ENCODE results near the gene CNOT6. TPM values are rescaled to one million over a fixed set of nuclear protein-coding genes. Genes with fewer than 3 reads are reported as not detected.
A peak's percentile ranks its signal among the peaks of the same experiment; 100 is the strongest.
"Not testable (repeated sequence)": the region's sequence is repeated elsewhere in the genome, so short reads cannot be mapped to it uniquely, and the experiment has no call there.

The CNOT6 gene
- total RNA-seq, 2 donors from 2014 or later = 28.7 to 37.0 TPM

DNA sequence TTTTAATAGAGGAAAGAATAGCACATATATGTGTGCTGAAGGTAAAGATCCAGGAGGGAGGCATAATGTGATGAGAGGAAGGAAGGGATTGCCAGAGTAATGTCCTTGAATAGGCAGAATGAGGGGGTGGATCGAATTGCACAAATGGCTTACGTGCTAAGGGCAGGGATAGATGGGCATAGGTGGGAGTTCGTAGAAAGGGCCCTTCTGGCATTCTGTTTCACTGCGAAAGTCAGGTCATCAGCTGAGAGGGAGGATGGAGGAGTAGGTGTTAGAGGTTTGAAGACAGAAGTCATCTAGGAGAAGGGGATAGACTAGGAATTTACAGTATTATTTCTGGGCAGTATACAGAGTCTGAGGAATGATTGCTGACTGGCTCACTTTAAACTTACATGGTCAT is 32.1 kb downstream of the CNOT6 start:
- no peak for ATAC-seq
- H3K9me3 Mint-ChIP-seq = no peaks in the 10 kb centered on the region
- H3K27ac Mint-ChIP-seq = no peak overlapping the region
- DNase-seq (ENCODE audit: low spot score in 2 of 2) = no peak
- peaks cover 6 to 11% of the 10 kb centered on the region in 2 donors for H3K36me3 Mint-ChIP-seq

- no peak overlapping the region for H3K27ac Mint-ChIP-seq
- no peak for DNase-seq (ENCODE audit: low spot score in 2 of 2)
- ATAC-seq = no peak
- peaks cover 6 to 18% of the 10 kb centered on the region in 2 donors for H3K36me3 Mint-ChIP-seq
- no peaks in the 10 kb centered on the region for H3K9me3 Mint-ChIP-seq
Measured at GRCh38 chr5:180527659-180528058, 33.5 kb downstream of the CNOT6 start.

GRCh38 chr5:180531036-180531585 is 36.9 kb downstream of the CNOT6 start:
- H3K27ac Mint-ChIP-seq; DNase-seq (ENCODE audit: low spot score in 2 of 2); ATAC-seq; H3K9me3 Mint-ChIP-seq: not testable (repeated sequence)
- peaks cover 6 to 29% of the 10 kb centered on the region in 2 donors for H3K36me3 Mint-ChIP-seq

- Mint-ChIP-seq H3K9me3 (no peaks in the 10 kb centered on the region), H3K36me3 (peaks cover 6 to 29% of the 10 kb centered on the region in 2 donors), H3K27ac (peak overlapping the region; percentile 14 to 38)
- ATAC-seq (peak; percentile 54 to 65), DNase-seq (ENCODE audit: low spot score in 2 of 2) (no peak)
Measured at GRCh38 chr5:180532268-180532667, 38.1 kb downstream of the CNOT6 start.

DNA sequence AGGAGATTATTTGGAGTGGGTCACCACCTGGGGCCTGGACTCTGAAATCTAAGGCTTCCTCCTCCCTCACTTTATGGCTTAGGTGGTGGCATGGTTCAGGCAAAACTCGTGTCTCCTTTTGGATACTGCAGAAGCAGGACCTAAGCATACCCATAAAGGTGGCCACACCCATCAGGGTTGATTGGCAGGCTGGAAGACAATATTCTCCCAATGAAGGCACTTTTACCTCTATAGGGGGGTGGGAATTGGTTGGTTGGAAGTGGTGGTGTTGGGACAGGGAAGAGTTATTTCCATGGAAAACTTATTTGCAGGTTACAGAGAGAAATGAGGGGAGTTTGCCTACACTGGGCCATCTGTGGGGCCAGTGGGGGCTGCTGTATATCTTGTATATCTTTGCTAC is 39.7 kb downstream of the CNOT6 start:
- H3K36me3 Mint-ChIP-seq = peaks cover 6 to 29% of the 10 kb centered on the region in 2 donors
- ATAC-seq (no peak), DNase-seq (ENCODE audit: low spot score in 2 of 2) (no peak)
- no peaks in the 10 kb centered on the region for H3K9me3 Mint-ChIP-seq
- H3K27ac Mint-ChIP-seq = no peak overlapping the region

DNA sequence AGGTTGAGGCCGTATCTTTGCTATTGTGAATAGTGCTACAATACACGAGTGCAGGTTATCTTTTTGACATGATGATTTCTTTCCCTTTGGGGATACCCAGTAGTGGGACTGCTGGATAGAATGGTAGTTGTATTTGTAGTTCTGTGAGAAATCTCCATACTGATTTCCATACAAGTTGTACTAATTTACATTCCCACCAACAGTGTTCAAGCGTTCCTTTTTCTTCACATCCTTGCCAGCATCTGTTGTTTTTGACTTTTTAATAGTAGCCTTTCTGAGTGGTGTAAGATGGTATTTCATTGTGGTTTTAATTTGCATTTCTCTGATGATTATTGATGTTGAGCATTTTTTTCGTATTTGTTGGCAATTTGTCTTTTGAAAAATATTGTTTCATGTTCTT is 41.4 kb downstream of the CNOT6 start:
- no peak for DNase-seq (ENCODE audit: low spot score in 2 of 2)
- Mint-ChIP-seq H3K27ac (no peak overlapping the region), H3K36me3 (peaks cover 5 to 24% of the 10 kb centered on the region in 2 donors), H3K9me3 (no peaks in the 10 kb centered on the region)
- no peak for ATAC-seq

DNA sequence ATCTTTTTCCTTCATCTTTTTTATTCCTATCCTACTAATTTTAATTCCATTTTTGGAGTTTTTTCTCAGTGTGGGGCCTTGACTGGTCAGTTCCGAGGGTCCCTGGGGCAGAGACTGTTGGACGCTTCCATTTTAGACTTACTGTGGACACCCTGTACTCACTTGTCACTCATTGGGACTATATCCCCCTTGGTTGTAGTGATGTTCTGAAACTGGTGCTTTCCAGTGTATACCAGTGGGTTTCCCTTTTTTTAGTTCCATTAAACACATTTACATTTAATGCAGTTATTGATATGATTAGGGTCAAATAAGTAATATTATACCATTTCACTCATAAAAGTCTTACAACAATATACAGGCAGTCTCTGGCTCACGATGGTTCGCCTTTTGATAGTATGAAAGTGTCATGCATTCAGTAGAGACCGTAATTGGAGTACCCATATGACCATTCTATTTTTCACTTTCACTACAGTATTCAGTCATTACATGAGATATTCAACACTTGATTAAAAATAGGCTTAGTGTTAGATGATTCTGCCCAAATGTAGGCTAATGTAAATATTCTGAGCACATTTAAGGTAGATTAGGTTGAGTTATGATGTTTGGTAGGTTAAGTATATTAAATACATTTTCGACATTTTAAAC is 46.0 kb downstream of the CNOT6 start:
- DNase-seq (ENCODE audit: low spot score in 2 of 2) (no peak), ATAC-seq (peak; percentile 68 to 98)
- Mint-ChIP-seq H3K9me3 (no peaks in the 10 kb centered on the region), H3K36me3 (peaks cover 5 to 17% of the 10 kb centered on the region in 2 donors), H3K27ac (peak overlapping the region in 1 of 2 donors; percentile 96)

DNA sequence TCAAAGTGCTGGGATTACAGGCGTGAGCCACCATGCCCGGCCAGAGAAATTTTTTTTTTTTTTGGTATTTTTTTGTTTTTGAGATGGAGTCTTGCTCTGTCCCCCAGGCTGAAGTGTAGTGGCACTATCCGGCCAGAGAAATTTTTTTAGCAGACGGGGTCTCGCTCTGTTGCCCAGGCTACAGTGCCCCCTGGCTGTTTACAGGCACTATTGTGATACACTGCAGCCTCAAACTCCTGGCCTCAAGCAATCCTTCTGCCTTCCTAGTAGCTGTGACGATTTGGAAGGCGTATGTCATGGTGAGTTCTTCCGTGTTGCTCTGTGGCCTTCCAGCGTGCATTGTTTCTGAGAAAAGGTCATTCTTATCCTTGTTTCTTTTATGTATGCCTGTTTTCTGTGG is 47.5 kb downstream of the CNOT6 start:
- H3K9me3 Mint-ChIP-seq = no peaks in the 10 kb centered on the region
- no peak for DNase-seq (ENCODE audit: low spot score in 2 of 2)
- peaks cover 5 to 17% of the 10 kb centered on the region in 2 donors for H3K36me3 Mint-ChIP-seq
- peak overlapping the region in 1 of 2 donors; percentile 4 for H3K27ac Mint-ChIP-seq
- no peak for ATAC-seq

DNA sequence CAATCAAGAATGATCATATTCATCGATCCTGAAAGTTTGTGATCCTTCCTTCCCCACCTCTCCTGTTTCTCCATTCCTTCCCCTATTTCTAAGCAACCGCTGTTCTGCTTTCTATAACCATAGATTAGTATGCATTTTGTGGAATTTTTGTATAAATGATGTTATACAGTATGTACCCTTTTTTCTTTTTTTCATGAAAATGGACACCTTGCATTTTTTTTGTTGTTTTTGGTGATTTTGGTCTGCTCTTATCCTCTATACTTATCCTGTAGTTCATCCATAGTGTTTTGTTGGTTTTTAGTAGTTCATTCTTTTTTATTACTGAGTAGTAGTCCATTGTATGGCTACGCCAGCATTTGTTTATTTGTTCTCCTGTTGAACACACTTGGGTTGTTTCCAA is 51.1 kb downstream of the CNOT6 start:
- Mint-ChIP-seq H3K27ac (no peak overlapping the region), H3K9me3 (no peaks in the 10 kb centered on the region), H3K36me3 (peaks cover 5 to 16% of the 10 kb centered on the region in 2 donors)
- DNase-seq (ENCODE audit: low spot score in 2 of 2) (no peak), ATAC-seq (no peak)

DNA sequence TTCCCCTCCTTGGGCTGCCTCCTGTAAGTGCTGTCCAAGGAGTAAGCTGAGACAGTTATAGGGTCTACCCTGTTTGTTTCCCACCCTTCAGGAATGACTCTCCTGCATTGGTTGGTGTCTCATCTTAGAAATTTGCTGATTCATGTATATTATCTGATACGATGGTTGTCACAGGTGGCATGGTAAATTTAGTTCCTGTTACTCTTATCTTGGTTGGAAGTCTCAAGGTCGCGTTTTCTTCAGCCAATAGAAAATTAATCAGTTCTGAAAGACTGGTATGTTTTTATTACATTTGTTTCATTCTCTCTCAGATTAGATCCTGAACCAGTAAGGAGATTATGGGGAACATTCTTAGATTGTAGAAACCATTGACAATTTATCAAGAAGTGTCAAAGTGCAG is 54.4 kb downstream of the CNOT6 start:
- H3K36me3 Mint-ChIP-seq = peaks cover 12 to 15% of the 10 kb centered on the region in 2 donors
- no peak for ATAC-seq
- peak overlapping the region in 1 of 2 donors; percentile 5 for H3K27ac Mint-ChIP-seq
- no peaks in the 10 kb centered on the region for H3K9me3 Mint-ChIP-seq
- no peak for DNase-seq (ENCODE audit: low spot score in 2 of 2)

- DNase-seq (ENCODE audit: low spot score in 2 of 2) (no peak), ATAC-seq (no peak)
- peaks cover 10 to 47% of the 10 kb centered on the region in 2 donors for H3K36me3 Mint-ChIP-seq
- no peak overlapping the region for H3K27ac Mint-ChIP-seq
- H3K9me3 Mint-ChIP-seq = no peaks in the 10 kb centered on the region
Measured at GRCh38 chr5:180553530-180553929, 59.4 kb downstream of the CNOT6 start.

DNA sequence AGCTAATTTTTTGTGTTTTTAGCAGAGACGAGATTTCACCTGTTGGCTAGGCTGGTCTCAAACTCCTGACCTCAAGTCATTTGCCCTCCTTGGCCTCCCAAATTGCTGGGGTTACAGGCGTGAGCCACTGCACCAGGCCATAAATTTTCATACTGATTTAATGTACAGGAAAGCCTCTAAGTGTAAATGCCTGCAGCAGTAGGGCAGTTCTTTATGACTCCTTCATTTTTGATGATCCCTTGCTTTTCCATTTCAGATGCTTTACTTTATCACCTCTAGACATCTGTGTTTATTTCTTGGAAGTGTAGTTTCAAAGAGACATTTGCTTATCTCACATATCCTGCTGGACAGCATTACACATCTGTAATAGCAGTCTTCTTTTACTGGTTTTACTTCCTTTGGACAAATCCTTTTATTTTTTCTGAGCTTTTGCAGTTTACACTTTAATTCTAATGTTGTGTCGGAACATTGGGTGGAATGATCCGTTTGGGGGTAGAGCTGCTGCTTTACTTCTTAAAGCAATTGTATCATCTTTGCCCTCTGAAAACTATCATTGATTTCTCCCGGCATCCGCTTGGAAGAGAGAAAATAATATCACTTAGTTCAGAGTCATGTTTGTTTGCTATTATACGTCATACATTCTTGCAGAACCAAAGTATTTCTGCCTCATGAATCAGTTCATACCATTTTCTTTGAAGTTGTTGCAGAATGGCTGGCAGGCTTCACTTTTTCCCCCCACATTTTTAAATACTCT is 61.2 kb downstream of the CNOT6 start:
- no peak overlapping the region for H3K27ac Mint-ChIP-seq
- H3K9me3 Mint-ChIP-seq = no peaks in the 10 kb centered on the region
- ATAC-seq = no peak
- no peak for DNase-seq (ENCODE audit: low spot score in 2 of 2)
- peaks cover 12 to 50% of the 10 kb centered on the region in 2 donors for H3K36me3 Mint-ChIP-seq

DNA sequence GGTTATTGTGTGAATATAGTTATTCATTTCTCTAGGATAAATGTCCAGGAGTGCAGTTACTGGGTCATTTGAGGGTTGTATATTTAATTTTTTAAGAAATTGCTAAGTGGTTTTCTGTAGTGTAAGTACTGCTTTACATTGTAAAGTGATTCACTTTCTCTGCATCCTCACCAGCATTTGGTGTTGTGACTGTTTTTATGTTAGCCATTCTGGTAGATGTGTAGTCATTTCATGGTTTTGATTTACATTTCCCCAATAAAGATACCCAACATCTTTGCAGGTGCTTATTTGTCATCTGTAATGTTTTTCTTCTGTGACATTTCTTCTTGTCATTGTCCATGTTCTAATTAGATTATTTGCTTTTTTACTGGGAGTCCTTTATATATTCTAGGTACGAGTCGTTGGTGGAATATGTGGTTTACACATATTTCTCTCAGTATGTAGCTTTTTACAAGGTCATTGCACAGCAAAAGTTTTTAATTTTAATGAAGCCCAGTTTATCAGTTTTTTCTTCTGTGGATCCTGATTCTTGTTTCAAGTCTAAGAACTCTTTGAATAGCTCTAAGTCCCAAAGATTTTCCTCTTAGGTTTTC is 63.1 kb downstream of the CNOT6 start:
- DNase-seq (ENCODE audit: low spot score in 2 of 2) (no peak), ATAC-seq (peak; percentile 61 to 96)
- Mint-ChIP-seq H3K36me3 (peaks cover 15 to 70% of the 10 kb centered on the region in 2 donors), H3K27ac (peak overlapping the region in 1 of 2 donors; percentile 26), H3K9me3 (peaks cover 0 to 4% of the 10 kb centered on the region in 2 donors)

DNA sequence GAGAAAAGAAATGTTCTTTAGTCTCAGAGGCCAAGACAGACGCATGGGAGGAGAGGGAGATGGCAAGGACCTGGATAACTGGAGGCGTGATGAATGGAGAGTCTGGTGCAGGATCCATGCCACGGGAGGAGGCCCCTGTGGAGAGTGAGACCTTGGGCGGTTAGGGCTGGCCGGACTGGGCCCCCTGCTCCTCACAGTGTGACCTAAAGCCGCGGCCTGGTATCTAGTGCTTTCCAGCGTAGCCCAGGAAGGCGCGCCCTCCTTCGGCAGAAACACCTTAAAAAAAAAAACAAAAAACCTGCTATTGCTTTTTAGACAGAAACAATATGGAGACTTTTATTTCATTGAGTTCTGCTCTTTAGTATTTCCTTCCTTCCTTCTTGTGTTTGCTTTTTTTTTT is 64.1 kb downstream of the CNOT6 start:
- Mint-ChIP-seq H3K9me3 (peaks cover 0 to 4% of the 10 kb centered on the region in 2 donors), H3K27ac (peak overlapping the region in 1 of 2 donors; percentile 81), H3K36me3 (peaks cover 15 to 64% of the 10 kb centered on the region in 2 donors)
- DNase-seq (ENCODE audit: low spot score in 2 of 2) (no peak), ATAC-seq (no peak)

DNA sequence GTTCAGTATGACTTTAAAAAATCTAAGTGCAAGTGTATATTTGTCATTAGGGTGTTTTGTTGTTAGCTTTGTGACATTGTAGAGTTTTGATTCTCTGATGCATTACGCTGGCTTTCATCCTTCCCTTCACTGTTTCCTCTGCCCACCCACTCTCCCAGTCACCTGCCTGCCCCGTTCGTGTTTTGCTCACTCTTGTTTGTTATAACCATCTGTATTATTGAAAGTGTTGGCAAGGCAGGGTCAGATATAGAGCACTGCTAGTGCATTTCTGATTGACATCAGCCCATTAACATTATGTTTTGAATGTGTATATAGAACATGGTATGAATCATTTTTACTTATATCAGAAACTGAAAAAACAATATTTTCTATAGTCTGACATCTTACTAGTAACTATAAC is 69.8 kb downstream of the CNOT6 start:
- peak; percentile 31 to 75 for ATAC-seq

GRCh38 chr5:180568914-180569313 is 74.7 kb downstream of the CNOT6 start:
- H3K9me3 Mint-ChIP-seq = no peaks in the 10 kb centered on the region
- ATAC-seq = peak in 1 of 2 donors; percentile 56
- no peak for DNase-seq (ENCODE audit: low spot score in 2 of 2)
- H3K36me3 Mint-ChIP-seq = peaks cover 0 to 50% of the 10 kb centered on the region in 2 donors
- H3K27ac Mint-ChIP-seq = peak overlapping the region in 1 of 2 donors; percentile 75

More for the DNA sequence above, 69.8 kb downstream of the CNOT6 start:
- peak in 1 of 2 donors; percentile 32 for DNase-seq (ENCODE audit: low spot score in 2 of 2)
- Mint-ChIP-seq H3K27ac (peak overlapping the region in 1 of 2 donors; percentile 93), H3K36me3 (peaks cover 16 to 69% of the 10 kb centered on the region in 2 donors), H3K9me3 (peaks cover 0 to 4% of the 10 kb centered on the region in 2 donors)

DNA sequence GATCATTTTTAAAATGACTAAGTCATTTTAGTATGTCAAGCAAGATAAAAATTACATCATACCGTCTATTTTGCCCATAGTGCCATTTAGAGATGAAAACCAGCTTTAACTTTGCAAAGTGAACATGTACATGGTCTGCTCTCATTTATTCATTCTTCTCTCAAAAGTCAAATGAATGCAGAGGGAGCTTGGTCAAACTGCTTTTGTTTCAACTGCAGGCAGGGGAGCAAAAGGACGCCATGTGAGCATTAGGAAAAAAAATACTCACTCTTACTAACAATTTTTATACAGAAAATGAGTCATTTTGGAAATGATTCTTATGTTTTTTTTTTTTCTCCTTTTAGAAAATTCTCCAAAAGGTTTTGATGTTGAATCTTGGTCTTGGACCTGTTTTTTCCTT is 81.4 kb downstream of the CNOT6 start:
- Mint-ChIP-seq H3K9me3 (no peaks in the 10 kb centered on the region), H3K27ac (peak overlapping the region in 1 of 2 donors; percentile 72), H3K36me3 (peaks cover 4 to 24% of the 10 kb centered on the region in 2 donors)
- ATAC-seq = peak in 1 of 2 donors; percentile 74
- DNase-seq (ENCODE audit: low spot score in 2 of 2) = no peak

Data from activated naive CD4-positive, alpha-beta T cell treated with anti-CD3 and anti-CD28 coated beads, Interleukin-2, amount 50 U/mL, for 72 hours (primary cell).